VCaP (cell line): ENCODE data around the gene CCDC33.

Source experiments
- H3K27ac ChIP-seq: fragments of 450-650 bp; 2 replicates; pipeline ENCODE4 v1.5.1; 2017
- TF ChIP-seq, protein P1 (sequence below): fragments of 450-650 bp; conservative IDR thresholded peaks from 2 replicates; pipeline ENCODE4 v1.5.1; 2017; ENCODE audit warnings: mild to moderate bottlenecking, moderate library complexity

Gene CCDC33

DNA sequence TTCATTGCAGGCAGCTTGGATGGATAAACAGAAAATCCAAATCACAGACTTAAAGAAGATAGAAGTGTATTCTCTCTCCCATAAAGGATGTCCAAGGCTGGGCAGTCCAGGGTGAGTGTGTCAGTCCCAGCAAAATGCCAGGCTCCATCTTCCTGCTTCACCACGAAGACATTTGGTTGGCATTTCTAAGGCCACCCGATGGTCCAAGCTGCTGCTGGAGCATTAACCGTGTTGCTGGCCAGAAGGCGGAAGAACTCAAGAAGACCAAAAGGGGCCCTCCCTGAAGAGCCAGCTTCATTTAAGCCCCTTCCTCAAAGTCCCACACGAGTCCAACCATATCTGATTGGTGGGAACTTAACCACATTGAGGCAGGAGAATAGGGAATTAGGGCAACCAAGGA is 134.3 kb downstream of the CCDC33 start:
- no peak overlapping the region for H3K27ac ChIP-seq
- TF ChIP-seq, protein P1, sequence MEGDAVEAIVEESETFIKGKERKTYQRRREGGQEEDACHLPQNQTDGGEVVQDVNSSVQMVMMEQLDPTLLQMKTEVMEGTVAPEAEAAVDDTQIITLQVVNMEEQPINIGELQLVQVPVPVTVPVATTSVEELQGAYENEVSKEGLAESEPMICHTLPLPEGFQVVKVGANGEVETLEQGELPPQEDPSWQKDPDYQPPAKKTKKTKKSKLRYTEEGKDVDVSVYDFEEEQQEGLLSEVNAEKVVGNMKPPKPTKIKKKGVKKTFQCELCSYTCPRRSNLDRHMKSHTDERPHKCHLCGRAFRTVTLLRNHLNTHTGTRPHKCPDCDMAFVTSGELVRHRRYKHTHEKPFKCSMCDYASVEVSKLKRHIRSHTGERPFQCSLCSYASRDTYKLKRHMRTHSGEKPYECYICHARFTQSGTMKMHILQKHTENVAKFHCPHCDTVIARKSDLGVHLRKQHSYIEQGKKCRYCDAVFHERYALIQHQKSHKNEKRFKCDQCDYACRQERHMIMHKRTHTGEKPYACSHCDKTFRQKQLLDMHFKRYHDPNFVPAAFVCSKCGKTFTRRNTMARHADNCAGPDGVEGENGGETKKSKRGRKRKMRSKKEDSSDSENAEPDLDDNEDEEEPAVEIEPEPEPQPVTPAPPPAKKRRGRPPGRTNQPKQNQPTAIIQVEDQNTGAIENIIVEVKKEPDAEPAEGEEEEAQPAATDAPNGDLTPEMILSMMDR = no peak

DNA sequence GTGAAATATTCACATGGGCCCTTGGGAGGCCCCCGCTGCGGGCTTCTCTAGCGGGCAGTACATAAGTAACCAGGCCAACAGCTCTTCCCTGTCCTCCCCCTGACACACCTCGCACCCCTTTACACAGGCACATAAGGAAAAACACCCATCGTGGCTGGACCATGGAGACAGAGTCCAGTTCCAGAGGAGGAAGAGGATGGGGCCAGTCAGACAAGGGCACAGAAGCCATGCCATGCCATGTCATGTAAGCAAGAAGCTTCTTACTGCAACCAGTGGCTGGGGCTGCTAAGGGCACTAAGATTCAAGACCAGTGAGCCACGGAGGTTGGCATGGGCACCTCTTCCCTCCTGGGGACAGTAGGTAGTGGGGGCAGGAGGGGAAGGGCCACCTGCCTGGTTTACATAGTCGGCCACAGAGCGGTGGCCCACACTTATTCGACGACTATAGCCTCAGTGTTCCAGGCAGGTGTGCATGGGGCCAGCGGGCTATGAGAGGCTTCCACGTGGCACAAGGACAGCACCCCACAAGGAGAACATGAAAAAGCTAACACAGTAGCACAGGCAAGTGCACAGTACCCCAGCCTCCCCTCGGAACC is 137.0 kb downstream of the CCDC33 start:
- peak overlapping the region; percentile 78; the same call in 1 of the 2 replicates for H3K27ac ChIP-seq
- TF ChIP-seq, protein P1 = no peak

DNA sequence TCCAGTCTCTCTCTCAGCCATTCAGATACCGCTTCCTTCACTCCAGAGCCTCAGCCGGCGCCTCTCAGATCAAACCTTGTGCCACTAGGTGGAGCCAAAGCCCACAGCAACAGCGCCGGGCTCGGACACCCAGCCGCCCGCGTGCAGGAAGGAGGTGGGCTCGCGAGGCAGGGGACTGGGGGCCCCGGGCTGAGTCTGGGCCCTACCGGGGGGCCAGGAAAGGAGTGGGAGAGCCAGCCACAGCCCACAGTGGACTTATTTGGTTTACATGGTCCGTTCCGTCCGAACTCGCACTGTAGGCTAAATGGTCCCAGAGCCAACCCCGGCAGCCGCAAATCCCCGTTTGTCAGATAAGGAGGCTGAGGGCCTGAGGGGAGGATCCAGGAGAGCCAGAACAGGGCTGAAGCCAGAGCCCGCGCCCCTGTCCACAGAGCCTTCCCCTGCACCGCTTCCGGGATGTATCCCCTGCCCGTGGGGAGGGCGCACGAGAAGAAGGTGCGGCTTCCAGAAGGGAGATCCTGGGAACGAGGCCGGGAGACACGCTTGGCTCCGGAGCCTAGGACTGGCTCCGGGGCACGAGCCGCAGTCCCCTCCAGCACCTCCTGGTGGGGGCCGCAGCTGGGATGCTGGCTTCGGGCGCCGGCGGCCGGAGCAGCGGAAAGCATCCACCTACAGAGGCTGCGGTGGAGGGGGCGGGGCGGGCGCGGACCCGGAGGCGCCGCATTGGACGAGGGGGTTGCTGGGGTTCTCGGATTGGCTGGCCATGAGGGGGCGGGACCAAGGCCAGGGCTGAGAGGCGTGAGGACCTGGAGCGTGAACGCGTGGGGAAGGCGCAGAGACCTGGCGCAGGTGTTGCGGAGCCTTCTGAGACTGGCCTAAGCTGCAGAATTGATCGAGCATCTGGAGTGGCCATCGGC is 137.9 kb downstream of the CCDC33 start:
- H3K27ac ChIP-seq = peak overlapping the region; percentile 78
- TF ChIP-seq, protein P1 = peak; percentile 97

DNA sequence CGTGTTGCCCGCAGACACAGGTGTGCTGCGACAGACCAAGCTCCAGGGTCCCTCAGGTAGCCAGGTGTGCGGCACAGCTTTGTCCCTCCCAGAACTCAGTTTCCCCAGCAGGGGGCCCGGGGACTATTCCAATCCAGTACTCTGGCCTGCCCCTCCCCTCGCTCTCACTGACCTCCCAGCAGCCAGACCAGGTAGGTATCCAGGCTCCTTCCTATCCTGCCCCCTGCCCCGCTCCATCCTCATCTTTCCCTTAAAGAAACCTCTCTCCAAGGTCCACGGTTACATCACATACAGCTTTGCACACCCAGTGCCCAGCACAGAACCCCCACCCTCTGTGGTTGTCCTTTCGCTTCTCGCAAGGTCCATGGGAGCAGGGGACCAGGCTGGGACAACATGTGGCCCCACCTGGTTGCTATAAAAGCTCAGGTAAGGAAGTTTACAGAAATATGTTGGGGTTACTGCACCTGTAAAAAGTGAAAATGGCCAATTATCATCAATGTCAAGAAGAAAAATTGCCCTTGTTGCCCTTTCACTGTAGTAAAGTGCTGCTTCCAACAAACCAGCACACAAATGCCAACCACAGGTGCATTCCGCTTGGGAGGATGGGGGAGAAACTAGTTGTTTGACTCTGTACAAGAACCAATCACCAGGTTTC is 138.6 kb downstream of the CCDC33 start:
- H3K27ac ChIP-seq = peak overlapping the region; percentile 78
- TF ChIP-seq, protein P1 = no peak

DNA sequence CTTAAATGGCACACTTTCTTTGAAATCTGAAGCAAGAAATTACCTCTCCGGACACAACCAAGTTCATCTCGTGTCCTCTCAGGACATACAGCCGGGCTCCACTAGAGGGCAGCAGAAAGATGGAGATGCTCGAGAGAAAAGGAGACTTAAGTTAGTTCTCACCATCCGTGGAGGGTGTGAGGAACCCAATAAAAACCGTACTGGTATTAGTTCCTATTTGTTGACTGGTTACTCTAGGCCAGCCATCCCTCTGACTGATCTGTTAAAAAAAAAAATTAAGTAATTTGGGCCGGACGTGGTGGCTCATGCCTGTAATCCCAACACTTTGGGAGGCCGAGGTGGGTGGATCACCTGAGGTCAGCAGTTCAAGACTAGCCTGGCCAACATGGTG is 139.2 kb downstream of the CCDC33 start:
- TF ChIP-seq, protein P1 = peak; percentile 98
- H3K27ac ChIP-seq = peak overlapping the region; percentile 78

DNA sequence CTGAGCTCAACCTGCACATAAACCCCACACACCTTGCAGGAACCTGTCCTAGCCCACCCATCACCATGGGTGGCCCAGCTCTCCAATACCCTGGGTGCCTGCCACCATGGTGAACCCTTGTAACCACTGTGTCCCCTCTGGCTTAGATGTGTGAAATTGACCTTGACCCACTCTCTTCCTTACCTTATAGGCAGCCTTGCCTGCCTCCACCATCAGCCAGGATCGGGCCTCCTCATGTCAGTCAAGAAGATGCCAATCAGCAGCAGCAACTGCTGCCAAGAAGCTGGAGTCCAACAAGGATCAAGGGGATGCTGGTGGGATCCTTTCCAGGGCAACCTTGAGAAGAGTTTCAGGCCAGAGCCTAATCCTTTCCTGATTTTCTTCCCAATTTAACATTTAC is 140.1 kb downstream of the CCDC33 start:
- TF ChIP-seq, protein P1 = no peak
- H3K27ac ChIP-seq = no peak overlapping the region

DNA sequence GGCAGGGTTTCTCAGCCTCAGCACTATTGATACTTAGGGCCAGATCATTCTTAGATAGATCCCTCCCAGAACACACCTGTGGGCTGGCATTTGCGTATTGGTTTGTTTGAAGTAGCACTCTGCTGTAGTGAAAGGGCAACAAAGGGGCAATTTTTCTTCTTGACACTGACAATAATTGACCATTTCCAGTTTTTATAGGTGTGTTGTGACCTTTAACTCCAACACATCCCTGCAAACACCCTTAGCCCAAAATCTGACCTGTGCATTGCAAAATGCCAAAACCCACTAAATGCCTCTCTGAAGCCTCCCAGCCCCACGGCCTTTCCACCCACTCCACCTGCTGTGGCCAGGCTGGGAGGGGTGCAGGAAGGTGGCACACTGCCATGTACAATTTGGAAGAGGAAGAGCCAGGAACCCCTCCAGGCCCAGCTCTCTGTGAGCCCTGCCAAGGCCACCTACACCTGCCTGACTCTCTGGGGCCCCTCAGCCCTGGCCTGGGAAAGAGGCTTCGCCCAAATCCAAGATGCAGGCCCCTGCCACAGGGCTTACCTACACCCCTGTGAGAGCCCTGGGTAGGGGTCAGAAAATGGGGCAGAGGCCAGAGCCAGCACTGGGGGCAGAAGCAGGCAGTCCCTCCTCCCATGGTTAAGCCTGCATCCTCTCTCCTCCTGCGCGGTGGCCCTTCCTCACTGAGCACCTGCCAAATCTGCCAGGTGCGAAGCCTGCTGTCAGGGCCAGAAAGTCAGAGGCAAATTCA is 140.9 kb downstream of the CCDC33 start:
- no peak overlapping the region for H3K27ac ChIP-seq
- TF ChIP-seq, protein P1 = no peak
